ENCODE data around the gene TXNL1.
"Not testable (repeated sequence)": the region's sequence is repeated elsewhere in the genome, so short reads cannot be mapped to it uniquely, and the experiment has no call there.

The TXNL1 gene

DNA sequence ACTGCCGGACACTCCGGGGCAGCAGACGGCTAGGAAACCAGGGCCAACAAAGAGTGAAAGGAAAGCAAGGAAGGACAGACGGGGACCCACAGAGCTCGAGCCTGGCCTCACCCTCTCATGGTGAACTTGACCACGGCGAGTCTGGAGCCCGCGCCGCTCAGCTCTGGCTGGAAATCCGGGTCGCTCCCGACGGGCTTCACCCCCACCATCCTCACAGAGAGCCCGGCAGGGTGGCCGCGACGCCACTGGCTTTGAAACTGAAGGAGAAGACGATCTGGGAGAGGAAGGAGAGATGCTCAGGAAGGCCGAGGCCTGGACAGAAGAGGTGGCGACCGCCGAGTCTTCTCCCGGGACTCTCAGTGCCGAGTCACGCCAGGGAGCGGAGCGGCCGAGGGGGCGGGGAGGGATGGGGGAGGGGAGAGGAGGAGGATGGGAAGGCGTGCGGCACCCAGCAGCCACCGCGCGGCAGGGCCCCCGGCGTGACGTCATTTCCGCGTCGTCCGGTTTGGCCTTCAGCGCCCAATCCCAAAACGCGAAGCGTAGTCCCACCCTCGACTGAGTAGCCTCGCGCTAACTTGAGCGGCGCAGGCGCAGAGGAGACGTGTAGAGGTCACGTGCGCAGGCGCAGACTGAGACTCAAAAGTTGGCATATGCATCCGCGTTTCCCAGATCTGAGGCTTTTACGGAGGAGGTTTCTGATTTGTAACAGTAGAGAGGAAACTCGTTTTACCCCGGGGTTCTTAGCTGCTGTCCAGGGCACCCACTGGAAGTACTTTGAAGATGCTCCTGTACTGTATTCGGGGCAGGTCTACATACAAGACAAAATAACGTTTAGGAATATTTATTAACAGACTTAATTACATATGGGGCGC, at the start of gene TXNL1:
Gene TXNL1, minus strand, starts transcription at position 361 of the 872 bp plus-strand sequence. Its CDS starts 152 bp downstream, at position 209.
- peak; percentile 99 for DNase-seq

DNA sequence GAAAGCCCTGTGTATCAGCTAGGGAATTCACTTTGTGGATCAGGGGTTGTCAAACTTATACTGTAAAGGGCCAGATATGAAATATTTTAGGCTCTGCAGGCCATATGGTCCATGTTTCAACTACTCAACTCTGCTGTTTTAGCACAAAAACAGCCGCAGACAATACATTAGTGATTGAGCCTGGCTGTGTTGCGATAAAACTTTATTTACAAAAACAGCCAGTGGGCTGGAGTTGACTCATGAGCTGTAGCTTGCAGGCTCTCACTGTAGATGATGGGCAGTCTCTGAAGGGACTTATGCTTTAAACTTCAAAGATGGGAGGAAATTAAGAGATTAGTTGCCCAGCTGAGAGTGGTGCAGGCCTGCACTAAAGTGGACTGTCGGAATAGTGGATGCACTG, 45.9 kb upstream of the TXNL1 start:
- no peak for DNase-seq

DNA sequence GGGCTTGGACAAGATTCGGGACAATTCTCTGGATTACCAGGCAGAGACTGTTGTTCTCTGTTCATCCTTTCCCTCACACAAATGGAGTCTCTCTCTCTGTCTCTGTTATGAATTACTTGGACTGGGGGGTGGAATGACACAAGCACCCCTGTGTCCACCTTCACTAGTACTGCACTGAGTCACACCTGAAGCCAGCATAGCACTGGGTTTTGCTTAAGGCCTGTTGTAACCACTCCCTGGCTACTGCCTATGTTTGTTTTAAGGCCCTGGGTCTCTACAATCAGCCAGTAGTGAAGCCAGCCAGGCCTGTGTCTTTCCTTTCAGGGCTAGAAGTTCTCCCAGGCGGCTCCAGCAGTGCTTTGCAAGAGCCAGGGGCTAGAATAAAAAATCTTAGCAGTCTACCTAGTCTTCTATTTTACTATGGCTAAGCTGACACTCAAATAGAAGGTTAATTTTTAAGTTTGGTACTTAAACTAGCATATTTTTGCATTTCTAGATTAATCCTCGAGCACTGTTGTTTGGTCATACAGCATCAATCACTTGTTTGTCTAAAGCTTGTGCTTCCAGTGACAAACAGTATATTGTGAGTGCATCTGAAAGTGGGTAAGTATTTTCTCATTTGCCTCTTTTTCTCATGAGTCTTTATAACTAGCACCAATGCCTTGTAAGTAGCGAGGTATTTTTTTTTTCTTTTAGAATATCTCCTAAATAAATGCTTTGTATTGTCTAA, 40.6 kb upstream of the TXNL1 start:
- no peak for DNase-seq

DNA sequence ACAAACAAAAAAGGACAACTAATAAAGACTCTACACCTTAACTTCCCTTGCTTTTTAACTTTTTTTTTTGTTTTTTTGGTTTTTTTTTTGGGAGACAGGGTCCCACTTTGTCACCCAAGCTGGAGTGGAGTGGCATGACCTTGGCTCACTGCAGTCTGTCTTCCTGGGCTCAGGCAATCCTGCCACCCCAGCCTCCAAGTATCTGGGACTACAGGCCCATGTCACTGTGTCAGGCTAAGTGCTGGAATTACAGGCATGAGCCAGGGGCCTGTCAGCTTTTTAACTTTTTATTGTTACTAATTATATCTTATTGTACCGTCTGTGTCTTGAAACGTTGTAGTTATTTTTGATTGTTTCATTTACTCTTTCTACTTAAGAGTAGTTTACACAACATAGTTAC, 38.2 kb upstream of the TXNL1 start:
- no peak for DNase-seq

DNA sequence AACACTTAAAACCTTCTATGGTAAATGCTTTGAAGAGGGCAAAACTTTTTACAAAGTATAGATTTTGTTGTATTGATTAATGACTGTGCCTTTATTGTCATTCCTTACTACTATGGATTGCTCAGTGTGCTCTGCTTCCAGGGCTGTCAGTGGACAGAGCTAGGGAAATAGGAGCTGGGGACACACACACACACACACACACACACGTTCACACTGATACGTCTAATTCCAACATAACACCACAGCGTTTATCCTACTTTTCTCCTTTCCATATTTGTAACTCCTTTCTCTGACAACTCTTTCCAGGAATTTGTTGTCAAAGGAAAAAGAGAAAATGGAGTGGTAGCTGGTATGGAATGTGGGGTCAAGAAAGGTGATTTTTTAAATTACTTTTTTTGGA, 34.6 kb upstream of the TXNL1 start:
- DNase-seq = no peak

DNA sequence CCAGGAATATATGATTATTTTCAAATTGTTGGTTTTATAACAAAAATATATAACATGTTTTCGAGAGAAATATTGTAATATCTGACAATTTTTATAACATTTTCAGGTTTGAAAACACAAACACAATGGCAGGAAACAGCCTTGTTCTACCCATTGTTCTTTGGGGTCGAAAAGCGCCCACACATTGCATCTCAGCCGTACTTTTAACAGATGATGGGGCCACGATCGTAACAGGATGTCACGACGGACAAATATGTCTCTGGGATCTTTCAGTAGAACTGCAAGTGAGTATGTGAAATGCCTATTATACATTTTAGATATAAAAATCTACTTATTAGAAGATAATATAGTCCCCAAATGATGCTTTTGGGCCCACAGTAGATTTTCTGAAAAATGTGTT, 34.0 kb upstream of the TXNL1 start:
- DNase-seq = no peak

DNA sequence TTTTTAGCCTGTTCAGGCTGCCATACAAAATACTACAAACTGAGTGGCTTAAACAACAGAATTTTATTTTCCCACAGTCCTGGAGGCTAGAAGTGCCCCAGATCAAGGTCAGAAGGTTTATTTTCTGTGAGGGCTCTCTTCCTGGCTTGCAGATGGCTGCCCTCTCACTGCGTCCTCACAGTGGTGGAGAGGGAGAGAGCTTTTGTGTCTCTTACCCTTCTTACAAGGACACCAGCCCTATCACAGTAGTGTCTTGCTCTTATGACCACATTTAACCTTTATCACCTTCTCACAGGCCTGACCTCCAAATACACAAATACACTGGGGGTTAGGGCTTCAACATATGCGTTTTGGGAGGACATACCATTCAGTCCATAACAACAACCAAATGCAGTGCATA, 24.5 kb upstream of the TXNL1 start:
- no peak for DNase-seq

DNA sequence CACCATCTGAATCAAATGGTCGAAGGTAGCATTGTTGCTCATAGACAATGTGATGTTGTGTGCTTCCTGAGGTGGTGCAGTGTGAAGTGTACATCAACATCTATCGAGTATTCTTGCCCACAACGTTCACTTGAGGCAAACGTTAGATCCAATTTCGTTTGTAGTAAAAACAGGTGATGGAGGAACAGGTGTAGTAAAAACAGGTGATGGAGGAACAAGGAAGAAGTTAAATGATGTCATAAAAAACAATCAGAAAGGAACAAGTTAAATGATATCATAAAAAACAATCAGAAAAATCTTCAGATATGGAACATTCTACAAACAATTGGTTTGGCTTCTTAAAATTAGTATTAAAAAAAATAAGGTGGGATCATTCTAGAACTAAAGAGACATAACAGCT, 24.1 kb upstream of the TXNL1 start:
- no peak for DNase-seq

DNA sequence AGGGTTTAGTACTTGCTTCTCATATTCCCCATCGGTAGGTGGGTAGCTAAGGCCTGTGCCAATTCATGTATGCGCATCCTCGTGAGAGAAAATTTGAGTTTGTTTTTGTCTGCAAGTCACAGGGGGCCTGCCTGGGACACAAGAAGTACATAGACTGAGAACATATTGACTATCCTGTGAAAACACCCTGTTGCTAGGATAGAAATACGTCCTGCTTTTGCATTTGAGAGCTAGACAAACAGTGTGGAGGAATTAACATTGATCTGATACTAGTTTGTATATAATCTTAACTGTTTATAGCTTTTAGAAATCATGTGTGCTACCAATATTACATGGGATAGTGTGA, 23.6 kb upstream of the TXNL1 start:
- DNase-seq = no peak

DNA sequence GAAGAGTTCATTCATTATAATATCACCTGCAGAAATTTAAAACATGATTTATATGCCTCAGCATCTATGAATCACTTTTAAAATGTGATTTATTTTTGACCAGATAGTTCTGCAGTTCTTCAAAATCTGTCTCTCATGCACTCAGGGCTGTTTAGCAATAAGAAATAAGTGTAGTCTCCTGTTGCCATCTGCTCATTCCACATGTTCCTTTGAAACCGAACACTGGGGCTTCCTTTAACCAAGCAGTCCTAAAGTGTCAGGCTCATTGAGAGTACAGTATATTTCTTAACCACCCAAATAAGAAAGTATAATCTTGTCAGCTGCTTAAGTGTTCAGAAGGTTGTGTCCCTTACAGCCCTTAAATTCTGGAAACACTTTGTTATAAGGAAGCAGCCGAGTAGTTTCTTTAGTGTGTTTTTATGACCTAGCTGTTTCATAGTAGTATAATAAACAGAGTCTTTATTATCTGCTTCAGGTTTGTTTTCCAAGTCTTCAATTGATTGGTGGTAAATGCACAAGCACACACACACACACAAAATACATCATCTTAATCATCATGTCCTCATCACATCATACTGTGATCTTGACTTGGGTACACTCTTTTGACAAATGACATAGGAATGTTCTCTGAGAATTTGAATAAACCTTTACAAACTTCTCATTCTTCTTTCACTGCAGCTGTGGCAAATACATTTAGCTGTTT, 23.1 kb upstream of the TXNL1 start:
- no peak for DNase-seq

DNA sequence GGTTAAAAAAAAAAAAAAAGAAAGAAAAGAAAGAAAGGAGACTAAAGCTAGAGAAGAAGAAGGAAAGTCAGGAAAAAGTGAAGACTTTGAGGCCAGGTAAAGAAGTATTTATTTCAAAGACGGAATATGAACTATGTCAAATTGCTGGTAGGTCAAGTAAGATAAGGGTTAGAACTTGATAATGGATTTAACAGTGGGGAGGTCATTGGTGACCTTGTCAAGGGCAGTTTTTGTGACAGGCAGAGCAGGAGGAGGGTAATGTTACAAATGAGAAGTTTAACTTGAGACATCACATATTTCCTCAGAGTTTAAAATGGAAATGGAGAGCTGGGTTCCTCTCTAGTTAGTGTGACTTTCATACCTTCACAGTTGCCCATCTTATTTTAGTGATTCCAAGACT, 22.3 kb upstream of the TXNL1 start:
- no peak for DNase-seq

DNA sequence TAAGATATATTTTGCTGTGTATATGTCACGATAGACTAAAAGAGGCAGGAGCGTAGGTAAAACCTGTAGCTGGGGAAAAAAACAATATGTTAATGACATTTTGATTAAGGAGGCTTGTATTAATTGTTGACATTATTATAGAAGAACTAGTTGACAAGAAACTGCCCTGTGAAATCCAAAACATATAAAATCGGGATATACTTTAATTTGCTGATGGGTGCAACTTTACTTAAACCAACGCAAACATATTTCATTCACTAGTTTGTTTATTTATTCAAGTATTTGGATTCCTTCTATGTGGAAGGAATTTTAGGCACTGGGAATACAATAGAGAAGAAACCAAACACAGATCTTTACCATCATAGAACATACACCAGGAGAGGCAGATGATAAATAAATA, 20.7 kb upstream of the TXNL1 start:
- DNase-seq = no peak

DNA sequence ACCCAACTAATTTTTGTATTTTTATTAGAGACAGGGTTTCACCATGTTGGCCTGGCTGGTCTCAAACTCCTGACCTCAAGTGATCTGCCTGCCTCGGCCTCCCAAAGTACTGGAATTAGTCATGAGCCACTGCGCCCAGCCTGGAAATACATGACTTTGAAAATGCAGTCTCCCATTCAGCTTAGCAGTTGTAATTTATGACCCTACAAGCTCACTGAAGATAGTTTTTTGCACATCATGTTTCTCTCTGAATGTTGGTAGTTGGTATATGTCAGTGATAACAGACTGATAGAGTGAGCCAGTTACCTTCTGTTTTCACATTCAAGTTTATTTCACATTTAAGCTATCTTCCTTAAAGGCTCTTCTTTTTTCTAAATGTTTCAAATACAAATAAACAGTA, 19.9 kb upstream of the TXNL1 start:
- DNase-seq = no peak

DNA sequence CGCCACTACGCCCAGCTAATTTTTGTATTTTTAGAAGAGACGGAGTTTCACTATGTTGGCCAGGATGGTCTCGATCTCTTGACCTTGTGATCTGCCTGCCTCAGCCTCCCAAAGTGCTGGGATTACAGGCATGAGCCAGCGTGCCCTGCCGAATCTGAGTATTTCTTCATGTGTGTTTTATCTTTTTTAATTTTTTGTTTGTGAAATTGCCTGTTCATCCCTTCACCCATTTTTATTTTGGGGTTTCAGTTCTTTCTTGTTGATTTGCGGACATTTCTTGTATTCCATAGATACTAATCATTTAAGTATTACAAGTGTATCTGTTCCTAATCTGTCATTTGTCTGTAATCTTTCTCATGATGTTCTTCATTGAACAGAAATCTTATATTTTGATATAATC, 15.9 kb upstream of the TXNL1 start:
- not testable (repeated sequence) for DNase-seq

DNA sequence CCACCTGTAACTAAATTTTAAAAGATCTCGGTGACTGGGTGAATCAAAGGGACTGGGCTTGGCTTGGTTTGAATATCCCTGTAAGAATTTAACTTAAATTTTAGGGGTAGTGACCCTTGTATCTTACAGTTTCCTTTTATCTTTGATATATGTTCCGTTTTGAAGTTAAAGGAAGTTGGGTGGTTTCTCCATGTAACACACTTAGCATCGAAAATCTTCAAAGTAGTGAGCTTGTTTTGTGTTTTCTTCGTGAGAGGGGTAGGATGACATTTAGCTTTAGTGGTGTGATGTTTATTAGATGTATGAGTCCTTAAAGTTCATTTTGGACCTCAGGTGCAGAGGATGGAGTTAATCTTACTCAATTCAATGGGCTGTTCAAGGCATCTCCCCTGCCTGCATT, 14.4 kb upstream of the TXNL1 start:
- DNase-seq = no peak

DNA sequence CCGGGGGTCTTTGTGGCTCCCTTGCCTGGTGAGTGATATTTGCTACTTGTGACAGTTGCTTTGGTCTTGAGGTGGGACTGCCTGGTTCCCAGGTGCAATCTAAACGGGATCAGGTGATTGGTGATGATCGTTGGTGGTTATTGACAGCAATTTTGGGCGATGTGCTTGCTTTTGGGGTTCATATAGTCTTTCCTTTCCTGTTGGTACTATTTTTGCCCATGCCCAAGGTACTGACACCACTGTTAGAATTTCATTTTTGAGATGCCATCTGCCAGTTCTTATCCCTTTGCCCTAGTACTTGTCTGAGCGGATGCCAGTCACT, 13.3 kb upstream of the TXNL1 start:
- DNase-seq = no peak

DNA sequence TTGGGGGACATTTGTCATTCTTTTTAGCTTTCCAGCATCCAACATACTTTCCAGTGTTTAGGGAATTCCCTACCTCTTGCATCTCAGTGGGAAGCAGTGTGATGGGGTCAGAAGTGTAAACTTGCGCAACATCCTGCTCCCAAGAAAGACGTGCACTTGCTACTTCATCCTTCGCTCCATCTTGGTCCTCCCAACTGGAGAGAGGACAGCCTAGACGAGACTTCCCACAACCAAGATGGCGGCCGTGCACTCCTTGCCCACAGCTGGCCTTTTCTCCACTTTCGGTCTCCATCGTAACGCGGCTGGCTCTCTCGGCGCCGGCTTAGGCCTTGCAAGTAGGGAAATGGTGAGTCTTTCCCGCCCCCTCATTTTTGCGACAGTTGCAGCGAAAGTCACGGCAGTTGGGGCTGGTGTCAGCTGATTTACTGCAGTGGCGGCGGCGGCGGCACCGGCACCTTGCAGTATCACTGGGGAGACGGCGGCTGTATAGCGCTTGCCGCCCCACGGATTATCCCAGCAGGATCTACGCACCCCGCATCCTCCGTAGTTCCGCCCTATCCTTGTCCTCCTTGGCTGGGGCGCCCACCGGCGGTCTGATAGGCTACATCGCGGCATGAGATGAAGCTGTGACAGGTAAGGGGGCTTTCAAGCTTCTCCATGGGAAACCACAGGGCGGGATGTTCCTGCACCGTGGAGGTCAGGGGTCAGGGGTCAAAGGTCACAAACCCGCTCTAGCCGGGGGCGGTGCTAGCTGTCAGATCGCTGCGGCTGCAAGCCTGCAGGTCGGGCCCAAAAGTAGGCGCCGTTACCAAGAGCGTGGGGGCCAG, 12.8 kb upstream of the TXNL1 start, which contains the start of gene WDR7:
Gene WDR7, plus strand, starts transcription at position 416 of the 827 bp plus-strand sequence. CDS start 21,157 bp downstream, outside the sequence.
- DNase-seq = peak; percentile 98

DNA sequence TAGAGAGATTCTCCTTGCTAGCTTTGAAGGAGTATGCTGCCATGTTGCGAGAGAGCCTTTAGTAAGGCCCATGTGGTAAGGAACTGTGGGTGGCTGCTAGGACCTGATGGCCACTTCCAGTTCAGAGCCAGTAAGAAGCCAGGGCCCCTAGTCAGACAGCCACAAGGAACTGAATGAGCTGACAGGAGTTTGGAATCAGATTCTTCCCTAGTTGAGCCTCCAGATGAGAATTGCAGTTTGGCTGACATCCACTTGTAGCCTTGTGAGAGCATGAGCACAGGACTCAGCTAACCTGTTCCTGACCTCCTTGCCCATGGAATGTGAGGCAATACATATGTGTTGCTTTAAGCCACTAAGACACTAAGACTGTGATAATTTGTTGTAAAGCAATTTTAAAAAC, 11.6 kb upstream of the TXNL1 start:
- no peak for DNase-seq

DNA sequence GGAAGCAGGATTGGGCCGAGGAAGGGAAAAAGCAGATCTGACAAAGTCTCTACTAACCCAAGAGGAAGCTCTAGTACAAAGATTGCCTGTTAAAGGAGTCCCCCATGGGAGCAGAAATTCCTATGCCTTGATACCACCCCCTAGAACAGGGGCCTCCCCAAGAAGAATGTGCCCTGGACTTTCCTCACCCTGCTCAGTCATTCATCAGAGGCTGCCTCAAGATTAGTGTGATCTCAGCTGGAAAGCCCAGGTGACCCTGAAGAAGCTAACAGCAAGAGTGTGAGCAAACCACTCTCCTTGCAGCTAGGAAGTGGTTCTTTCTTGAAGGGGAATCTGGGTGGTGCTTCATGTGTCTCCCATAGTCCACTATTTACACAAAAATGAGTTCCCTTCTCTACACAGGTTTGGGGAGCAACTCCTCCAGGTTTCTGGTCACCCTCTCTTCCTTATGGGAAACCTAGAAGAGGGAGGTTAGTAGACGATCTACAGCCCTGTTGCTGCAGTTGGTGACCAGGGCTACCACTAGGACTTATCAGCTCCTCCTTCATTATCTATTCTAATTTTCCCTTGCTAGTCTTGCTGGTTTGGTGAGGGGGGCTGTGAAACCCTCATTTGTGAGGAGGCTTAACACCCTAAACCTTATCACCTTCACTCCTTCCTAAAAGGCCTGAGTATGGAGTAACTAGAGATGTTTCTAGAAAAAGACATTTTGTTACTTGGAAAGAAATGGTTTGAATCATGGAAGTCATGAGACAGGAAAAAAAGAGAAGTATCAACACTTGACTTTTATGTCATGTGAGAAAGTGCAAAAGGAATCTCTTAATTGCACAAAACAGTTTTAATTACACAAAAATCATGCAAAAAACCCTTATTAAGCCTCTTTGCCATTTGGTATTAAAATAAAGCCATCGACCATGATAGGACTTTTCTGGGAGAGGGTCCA, 9.8 kb upstream of the TXNL1 start:
- DNase-seq = peak; percentile 35

DNA sequence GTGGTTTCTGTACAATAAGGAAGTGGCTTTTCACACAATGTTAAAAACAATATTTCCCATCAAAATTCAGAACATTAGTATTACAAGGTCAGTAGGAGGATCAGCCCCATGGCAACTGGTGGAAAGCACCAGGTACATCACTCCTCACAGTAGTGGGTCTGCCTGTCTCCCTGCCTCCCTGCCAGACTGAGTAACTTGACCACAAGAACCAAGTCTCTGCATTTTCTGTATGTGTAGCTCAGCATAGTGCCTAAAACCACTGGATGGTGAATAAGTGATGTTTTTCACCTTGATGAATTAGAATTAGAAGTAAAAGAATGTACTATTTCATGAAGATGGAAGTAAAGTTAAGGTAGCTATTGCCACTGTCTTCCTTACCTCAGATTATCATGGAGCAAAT, 8.7 kb upstream of the TXNL1 start:
- peak; percentile 13 for DNase-seq

DNA sequence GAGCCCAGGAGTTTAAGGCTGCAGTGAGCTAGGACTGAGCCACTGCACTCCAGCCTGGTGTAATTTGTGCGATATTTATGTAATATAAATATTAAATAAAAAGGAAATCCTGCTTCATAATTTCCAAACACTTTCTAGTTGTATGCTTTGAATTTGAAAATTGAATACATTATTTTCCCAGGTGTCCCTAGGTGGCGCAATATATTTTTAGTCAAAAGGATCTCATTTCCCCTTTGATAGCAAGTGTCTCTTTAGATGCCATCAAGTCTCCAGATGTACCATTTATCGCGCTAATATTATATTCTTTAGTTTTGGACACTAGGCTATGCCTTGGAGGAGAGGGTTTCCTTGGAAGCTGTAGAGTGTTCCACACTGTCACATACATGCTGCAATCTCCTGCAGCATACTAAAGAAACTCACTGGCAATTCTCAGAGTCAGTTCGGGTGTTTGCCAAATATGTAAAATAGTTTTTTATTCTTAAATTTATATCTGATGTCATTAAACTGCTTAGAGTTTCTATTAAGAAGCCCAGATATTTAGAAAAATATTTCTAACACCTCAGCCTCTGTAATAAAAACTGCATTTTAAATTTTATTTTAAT, 7.1 kb upstream of the TXNL1 start:
- peak; percentile 20 for DNase-seq
